Pancreas (tissue), 10 donors: ENCODE measurements around the gene HOXA6. TPM values are rescaled to one million over a fixed set of nuclear protein-coding genes. Genes with fewer than 3 reads are reported as not detected.

Experiments
- ATAC-seq, 4 donors: fragments of 200-7000 bp; cut with Tn5 transposase; one replicate each; pipeline versions ENCODE4 v1.8.0 to v1.9.1; 2020; ENCODE audit warnings: mild to moderate bottlenecking in 4 of 4, moderate library complexity in 4 of 4
- DNase-seq, 6 donors: peaks; one replicate each; pipeline ENCODE4 v3.0.0-alpha.2; 2020
- FAIRE-seq: peaks from 2 replicates; lab custom pipeline; 2012; peaks lifted over from hg19 to GRCh38; lab: Jason Lieb, UNC
- H3K27ac ChIP-seq, 4 donors: fragments of 200-600 bp; sonication (generic); 1 replicate in 3 of 4; 2 replicates in 1 of 4; pipeline versions ENCODE4 v1.5.0 to v1.8.0; 2020
- H3K27me3 ChIP-seq, 4 donors: fragments of 200-600 bp; one replicate each; pipeline ENCODE4 v1.8.0; 2021
- H3K36me3 ChIP-seq, 3 donors: fragments of 200-600 bp; sonication (generic) in 1 of 3; one replicate each; pipeline versions ENCODE4 v1.5.0 to v1.8.0; 2020 to 2021
- H3K4me1 ChIP-seq, 3 donors: fragments of 200-600 bp; one replicate each; pipeline ENCODE4 v1.8.0; 2021
- H3K4me3 ChIP-seq, 4 donors: fragments of 200-600 bp; sonication (generic) in 2 of 4; one replicate each; pipeline versions ENCODE4 v1.5.0 to v1.8.0; 2020 to 2021
- H3K9me3 ChIP-seq, 4 donors: fragments of 200-600 bp; one replicate each; pipeline ENCODE4 v1.8.0; 2021
- CTCF ChIP-seq, 4 donors: fragments of 200-600 bp; sonication (generic) in 3 of 4; IDR thresholded peaks; one replicate each; pipeline versions ENCODE4 v1.5.0 to v1.8.0; 2021; ENCODE audit warnings: antibody characterized with exemption in 4 of 4
- WGBS, 2 donors: extraction: QIAGEN DNeasy Blood & Tissue Kit; methylation state at CpG; one replicate each; pipeline ENCODE4 v1.1.7; 2013; 5-methylcytosine and 5-hydroxymethylcytosine counted together
- intact Hi-C, 3 donors: fragments of 100-400 bp; cut with DNase I; formaldehyde crosslinking; loops; one replicate each; pipeline versions ENCODE4 v1.11.1 to v1.14.2; 2022
- polyA plus RNA-seq, 2 donors: library from polyadenylated mRNA; stranded (reverse); fragments of 200-250 nt; gene quantifications; one replicate each; pipeline ENCODE4 v1.2.3, GENCODE V29; 2013
- total RNA-seq, 6 donors: library from RNA; stranded (reverse); fragmentation: NEBNext Ultra II Directional in 4 of 6; extraction: Animal tissue kit (Norgen Biotek cat#: 25700) in 4 of 6; gene quantifications; one replicate each; pipeline versions ENCODE4 v1.2.1 to v1.2.4, GENCODE V29; 2021 to 2023
- donor health status: healthy with polysubstance abuse.
- donor health status: DM: no; HTN: no; CAD: no; lungs with moderate emphysema.
- donor health status: DM: no; HTN: no; CAD: no.
- donor health status: control.
- donor health status: control.
- donor health status: Bipolar disorder and iron deficiency.
- donor health status: DM: yes; HTN: yes; CAD: no.
- donor health status: DM: no; HTN: no; CAD: no.
- donor health status: DM: no; HTN: no; CAD: no.
- donor health status: DM: yes; HTN: yes; CAD: no.

The HOXA6 gene
- total and polyA plus RNA-seq, 8 donors = 0.12 to 0.34 TPM; not detected in 6

DNA sequence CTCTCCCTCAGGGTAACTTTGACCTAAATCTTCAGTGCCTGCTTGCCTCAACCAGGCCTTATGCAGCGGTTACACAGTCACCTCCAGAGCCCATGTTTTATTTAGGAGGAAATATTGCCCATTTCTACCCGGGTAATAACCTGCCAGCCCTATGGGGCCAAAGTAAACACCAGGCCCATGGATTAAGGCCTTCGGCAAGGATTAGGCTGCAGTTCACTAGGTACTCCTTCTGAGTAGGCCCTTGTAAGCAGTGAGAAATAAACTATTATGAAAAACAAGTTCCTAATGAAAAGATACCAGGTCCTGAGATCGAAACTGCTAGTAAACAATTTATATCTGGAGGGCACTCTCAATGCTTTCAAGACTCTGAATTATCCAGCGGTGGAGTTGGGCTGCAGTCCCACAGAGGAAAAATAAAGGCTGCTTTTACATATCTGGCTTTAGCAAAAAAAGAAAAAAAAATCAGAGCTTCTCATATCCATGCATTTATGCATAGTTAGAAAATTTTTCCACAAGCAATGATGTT is 30.3 kb upstream of the HOXA6 start:
- H3K27me3 ChIP-seq = peaks cover 7 to 83% (median 25%) of the 10 kb centered on the region in 4 donors

DNA sequence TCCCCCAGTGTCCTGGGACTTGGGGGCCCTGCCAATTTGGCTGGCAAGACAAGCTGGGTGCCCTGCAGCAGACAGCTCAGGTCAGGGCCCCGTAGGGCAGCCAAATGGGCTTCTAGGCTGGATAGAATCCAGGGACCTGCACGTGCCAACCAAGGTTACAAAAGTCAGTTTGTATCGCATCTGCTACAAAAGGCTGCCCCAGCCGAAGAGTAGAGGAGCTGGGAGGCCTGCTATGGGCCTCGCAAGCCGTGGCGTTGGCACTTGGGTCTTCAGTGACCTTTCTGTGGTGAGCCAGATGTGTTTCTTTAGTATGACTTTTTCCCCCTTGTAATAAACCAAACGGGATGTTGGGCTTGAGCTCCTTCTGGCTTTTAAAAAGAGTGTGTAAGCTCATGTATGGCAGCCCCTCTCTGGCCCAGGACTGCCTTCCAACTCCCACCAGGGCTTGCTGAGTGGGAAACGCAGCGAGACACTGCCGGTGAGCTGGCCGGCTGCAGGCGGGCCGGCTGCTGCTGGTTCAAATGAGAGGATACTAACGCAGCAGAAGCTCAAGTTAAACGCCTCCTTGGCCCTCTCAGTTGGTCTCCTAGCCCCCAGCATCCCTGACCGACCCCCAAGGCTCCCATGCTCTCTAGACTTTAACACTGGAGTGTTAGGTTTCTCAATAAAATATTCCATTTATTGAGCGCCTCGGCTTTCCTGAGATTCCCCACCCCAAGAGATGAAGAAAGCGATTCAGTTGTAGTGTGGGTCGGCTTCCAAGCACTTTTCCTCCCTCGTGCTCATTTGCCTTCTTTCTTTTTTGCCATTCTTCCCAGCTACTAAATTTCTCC is 29.6 kb upstream of the HOXA6 start:
- H3K27ac ChIP-seq = no peak overlapping the region
- ATAC-seq = no peak
- no peak for TF ChIP-seq CTCF (IDR thresholded peaks at IDR 0.05)
- peaks cover 0 to 10% (median 0%) of the 10 kb centered on the region in 3 donors for H3K4me1 ChIP-seq
- no peaks in the 10 kb centered on the region for H3K9me3 ChIP-seq
- H3K27me3 ChIP-seq = peaks cover 7 to 83% (median 24%) of the 10 kb centered on the region in 4 donors
- FAIRE-seq = no peak
- DNase-seq = peak in 3 of 6 donors; percentile 5 to 43 (median 21)
- H3K4me3 ChIP-seq = no peak overlapping the region
- 46 to 53% methylated on average over 22 of the region's 22 CpGs for WGBS, 2 donors
- intact Hi-C loops = no loop called here
- H3K36me3 ChIP-seq = no peaks in the 10 kb centered on the region

More for the DNA sequence above, 30.3 kb upstream of the HOXA6 start:
- WGBS, 2 donors = 64 to 72% methylated on average over 5 of the region's 5 CpGs
- Histone ChIP-seq H3K27ac (no peak overlapping the region), H3K4me1 (peaks cover 0 to 8% (median 0%) of the 10 kb centered on the region in 3 donors), H3K36me3 (no peaks in the 10 kb centered on the region), H3K4me3 (no peak overlapping the region), H3K9me3 (no peaks in the 10 kb centered on the region)
- no peak for ATAC-seq
- intact Hi-C loops = no loop called here
- FAIRE-seq = no peak
- no peak for DNase-seq
- no peak for TF ChIP-seq CTCF (IDR thresholded peaks at IDR 0.05)

DNA sequence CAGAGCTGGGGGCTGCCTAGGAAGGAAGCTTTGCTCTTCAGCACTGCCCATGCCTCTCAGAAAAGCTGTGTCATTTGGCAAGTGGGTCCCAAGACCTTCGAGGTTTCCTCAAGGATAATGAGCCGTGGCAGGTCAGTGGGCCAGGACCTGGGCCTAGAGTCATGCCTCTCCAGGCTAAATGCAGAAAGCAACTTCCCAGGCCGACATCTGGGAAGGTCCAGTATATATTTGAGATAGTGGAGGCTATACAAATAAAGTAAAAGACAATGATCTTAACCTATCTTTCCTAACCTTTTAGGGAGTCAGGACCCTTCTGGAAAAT is 28.9 kb upstream of the HOXA6 start:
- Histone ChIP-seq H3K4me1 (peaks cover 0 to 10% (median 0%) of the 10 kb centered on the region in 3 donors), H3K27me3 (peaks cover 7 to 85% (median 28%) of the 10 kb centered on the region in 4 donors), H3K4me3 (no peak overlapping the region), H3K36me3 (no peaks in the 10 kb centered on the region), H3K27ac (no peak overlapping the region), H3K9me3 (no peaks in the 10 kb centered on the region)
- 48 to 61% methylated on average over 3 of the region's 3 CpGs for WGBS, 2 donors
- ATAC-seq (no peak), FAIRE-seq (no peak), DNase-seq (peak in 1 of 6 donors; percentile 4)
- intact Hi-C loops = no loop called here
- TF ChIP-seq CTCF (IDR thresholded peaks at IDR 0.05) = no peak

- DNase-seq (peak in 2 of 6 donors; percentile 6 to 57), ATAC-seq (no peak), FAIRE-seq (no peak)
- H3K9me3 ChIP-seq = no peaks in the 10 kb centered on the region
- intact Hi-C loops = no loop called here
- H3K27me3 ChIP-seq = peaks cover 7 to 91% (median 30%) of the 10 kb centered on the region in 4 donors
- no peak for TF ChIP-seq CTCF (IDR thresholded peaks at IDR 0.05)
- no peak overlapping the region for H3K27ac ChIP-seq
- H3K4me3 ChIP-seq = no peak overlapping the region
- H3K4me1 ChIP-seq = peaks cover 0 to 10% (median 0%) of the 10 kb centered on the region in 3 donors
- WGBS, 2 donors = 21 to 24% methylated on average over 40 of the region's 40 CpGs
- H3K36me3 ChIP-seq = no peaks in the 10 kb centered on the region
These were observed 28.3 kb upstream of the HOXA6 start for GRCh38 chr7:27175626-27176523.
